ENCODE data around the gene NUDT8. TPM values are rescaled to one million over a fixed set of nuclear protein-coding genes. Genes with fewer than 3 reads are reported as not detected.

Gene NUDT8
- total and polyA plus RNA-seq, 7 donors, result 3.6 to 63.1 (median 10.9) TPM

DNA sequence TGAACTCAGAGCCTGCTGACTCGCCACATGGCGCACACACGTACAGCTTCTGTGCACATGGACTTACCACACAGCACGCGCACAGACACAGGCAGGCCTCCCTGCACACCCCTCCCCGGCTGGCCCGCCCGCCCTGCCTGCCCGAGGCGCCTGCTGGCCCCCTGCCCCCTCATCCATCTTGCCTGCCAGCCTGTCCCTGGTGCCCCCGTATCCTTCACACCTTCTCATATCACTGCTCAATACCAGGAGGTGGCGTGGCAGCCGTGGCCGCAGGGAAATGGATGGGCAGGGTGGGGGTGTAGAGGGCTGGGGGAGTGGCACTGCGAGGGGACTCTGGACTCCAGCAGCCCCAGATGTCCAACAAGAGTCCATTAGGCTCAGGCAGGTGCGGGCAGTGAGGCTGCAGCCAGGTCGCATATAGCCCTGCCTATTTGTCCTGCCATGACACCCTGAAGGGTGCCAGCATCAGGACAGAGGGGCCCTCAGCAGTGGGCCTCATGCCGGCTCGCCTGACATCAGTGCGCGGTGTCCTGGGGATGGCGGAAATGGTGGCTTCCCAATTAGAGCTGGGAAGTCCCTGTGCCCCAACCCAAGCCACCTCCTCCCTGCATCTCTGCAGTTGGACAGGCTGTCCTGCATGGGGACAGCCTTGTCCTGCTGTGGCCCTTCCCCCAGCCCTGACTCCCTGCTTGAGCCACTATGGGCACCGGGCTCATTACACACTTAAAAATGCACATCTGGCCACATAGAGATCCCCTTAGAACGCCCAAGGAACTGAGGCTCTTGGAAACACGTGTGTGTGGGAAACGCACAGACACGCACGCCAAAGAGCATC lies 11.8 kb upstream of the NUDT8 start:
- Histone ChIP-seq H3K36me3 (no peaks in the 10 kb centered on the region), H3K27me3 (peaks cover 0 to 4% (median 0%) of the 10 kb centered on the region in 3 donors), H3K27ac (no peak overlapping the region), H3K4me1 (no peaks in the 10 kb centered on the region), H3K4me3 (no peak overlapping the region), H3K9me3 (no peaks in the 10 kb centered on the region)
- WGBS, 2 donors, result 87 to 90% methylated on average over 28 of the region's 28 CpGs
- DNase-seq, result peak; percentile 44
- intact Hi-C loops (cut with DNase I), result no loop called here
- TF ChIP-seq EP300 (IDR thresholded peaks at IDR 0.05), result no peak
- TF ChIP-seq, protein P1, sequence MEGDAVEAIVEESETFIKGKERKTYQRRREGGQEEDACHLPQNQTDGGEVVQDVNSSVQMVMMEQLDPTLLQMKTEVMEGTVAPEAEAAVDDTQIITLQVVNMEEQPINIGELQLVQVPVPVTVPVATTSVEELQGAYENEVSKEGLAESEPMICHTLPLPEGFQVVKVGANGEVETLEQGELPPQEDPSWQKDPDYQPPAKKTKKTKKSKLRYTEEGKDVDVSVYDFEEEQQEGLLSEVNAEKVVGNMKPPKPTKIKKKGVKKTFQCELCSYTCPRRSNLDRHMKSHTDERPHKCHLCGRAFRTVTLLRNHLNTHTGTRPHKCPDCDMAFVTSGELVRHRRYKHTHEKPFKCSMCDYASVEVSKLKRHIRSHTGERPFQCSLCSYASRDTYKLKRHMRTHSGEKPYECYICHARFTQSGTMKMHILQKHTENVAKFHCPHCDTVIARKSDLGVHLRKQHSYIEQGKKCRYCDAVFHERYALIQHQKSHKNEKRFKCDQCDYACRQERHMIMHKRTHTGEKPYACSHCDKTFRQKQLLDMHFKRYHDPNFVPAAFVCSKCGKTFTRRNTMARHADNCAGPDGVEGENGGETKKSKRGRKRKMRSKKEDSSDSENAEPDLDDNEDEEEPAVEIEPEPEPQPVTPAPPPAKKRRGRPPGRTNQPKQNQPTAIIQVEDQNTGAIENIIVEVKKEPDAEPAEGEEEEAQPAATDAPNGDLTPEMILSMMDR (IDR thresholded peaks at IDR 0.05), result no peak
- no peak for TF ChIP-seq POLR2AphosphoS5 (IDR thresholded peaks at IDR 0.05)
- no peak for TF ChIP-seq POLR2A (IDR thresholded peaks at IDR 0.05)

DNA sequence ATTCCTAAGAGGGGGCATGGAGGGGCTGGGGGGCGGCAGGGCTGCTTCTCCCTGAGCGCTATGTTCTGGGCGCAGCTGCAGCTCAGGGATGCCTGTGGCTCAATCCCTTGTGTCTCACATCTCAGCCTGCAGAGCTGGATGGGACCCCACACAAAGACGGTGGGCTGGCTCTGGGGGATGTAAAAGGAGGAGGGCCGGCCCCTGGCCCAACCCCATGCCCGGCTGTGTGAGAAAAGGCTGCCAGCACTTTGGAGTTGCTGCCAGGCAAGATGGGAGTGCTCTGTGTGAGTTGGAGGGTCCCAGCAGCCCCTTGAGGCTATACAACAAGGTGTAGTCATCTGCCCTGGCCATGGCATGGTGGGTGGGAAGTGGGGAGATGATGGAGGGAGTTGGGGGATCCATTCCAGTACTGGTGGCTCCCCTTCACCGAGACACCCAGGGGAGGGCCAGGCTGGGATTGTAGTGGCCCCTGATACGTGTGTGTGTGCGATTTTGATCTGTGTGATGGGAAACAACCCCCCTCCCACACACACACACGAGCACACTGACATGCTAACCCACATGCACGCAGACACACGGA lies 11.1 kb upstream of the NUDT8 start:
- H3K4me3 ChIP-seq, result no peak overlapping the region
- no peak for TF ChIP-seq POLR2A (IDR thresholded peaks at IDR 0.05)
- TF ChIP-seq, protein P1 (IDR thresholded peaks at IDR 0.05), result no peak
- TF ChIP-seq EP300 (IDR thresholded peaks at IDR 0.05), result no peak
- no peak for TF ChIP-seq POLR2AphosphoS5 (IDR thresholded peaks at IDR 0.05)
- 79 to 85% methylated on average over 12 of the region's 12 CpGs for WGBS, 2 donors
- H3K4me1 ChIP-seq, result no peaks in the 10 kb centered on the region
- H3K27me3 ChIP-seq, result peaks cover 0 to 4% (median 0%) of the 10 kb centered on the region in 3 donors
- no peaks in the 10 kb centered on the region for H3K36me3 ChIP-seq
- intact Hi-C loops (cut with DNase I), result no loop called here
- DNase-seq, result peak; percentile 3
- H3K27ac ChIP-seq, result no peak overlapping the region
- no peaks in the 10 kb centered on the region for H3K9me3 ChIP-seq

DNA sequence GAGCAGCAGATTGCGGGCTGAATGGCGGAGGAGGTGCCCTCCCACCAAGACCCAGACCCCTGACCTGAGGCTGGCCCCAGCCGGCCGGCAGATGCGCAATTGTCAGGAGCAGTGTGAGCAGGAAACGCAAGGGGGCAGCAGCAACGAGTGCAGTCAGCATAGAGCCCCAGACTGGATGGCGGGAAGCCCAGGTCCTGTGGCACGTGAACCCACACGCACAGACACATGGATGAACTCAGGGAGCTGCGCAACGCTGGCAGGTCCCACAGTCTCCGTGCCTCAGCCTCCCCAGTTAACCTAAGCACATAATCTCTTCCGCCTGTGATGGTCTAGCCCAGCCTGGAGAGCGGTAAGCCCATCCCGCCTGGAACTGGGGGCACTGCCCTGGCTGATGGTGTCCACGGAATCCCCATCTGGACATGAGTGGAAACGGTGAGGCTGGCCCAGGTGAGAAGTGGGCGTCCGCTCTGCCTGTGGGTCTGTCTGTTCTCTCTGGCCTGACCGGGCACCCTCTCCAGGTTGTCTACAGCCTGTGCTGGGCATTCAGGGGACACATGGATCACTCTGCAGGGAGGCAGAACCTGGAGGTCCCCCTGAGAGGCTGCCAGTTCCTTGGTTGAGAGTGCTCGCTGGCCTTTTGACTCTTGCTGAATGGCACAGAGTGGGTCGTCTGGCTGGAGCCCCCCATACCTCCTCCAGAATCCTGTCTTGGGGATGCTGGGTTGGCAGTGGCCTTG lies 10.5 kb upstream of the NUDT8 start:
- TF ChIP-seq POLR2AphosphoS5 (IDR thresholded peaks at IDR 0.05) (no peak), EP300 (IDR thresholded peaks at IDR 0.05) (no peak), POLR2A (IDR thresholded peaks at IDR 0.05) (no peak)
- TF ChIP-seq, protein P1 (IDR thresholded peaks at IDR 0.05), result peak; percentile 26 to 62 (median 46)
- no peak overlapping the region for H3K4me3 ChIP-seq
- H3K27ac ChIP-seq, result no peak overlapping the region
- no peaks in the 10 kb centered on the region for H3K36me3 ChIP-seq
- no peaks in the 10 kb centered on the region for H3K4me1 ChIP-seq
- intact Hi-C loops (cut with DNase I), result no loop called here
- DNase-seq, result peak; percentile 83
- WGBS, 2 donors, result 48 to 62% methylated on average over 23 of the region's 23 CpGs
- H3K27me3 ChIP-seq, result peaks cover 0 to 4% (median 0%) of the 10 kb centered on the region in 3 donors
- H3K9me3 ChIP-seq, result no peaks in the 10 kb centered on the region

DNA sequence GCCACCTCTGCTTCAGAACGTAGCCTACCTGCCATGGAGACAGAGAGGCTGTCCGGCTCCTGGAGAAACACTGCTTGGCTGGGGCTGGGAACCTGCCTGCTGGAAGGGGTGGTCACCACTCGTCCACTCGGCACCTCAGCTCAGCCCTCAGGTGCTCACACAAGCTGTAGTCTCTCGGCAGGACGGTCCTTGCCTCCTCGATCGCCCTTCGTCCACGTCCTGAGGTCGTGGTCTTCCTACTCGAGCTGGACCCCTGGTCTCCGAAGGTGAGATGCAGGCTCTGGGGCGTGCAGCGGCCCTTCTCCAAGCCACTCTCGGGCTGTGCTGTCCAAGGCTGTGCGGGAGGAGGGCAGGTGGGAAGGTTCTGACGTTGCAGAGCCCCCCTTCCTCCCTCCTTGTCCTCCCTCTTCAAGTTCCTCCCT lies 9.7 kb upstream of the NUDT8 start, which contains the start of gene TBX10:
Gene TBX10, minus strand, starts transcription at position 326 of the 422 bp plus-strand sequence. Its CDS starts 291 bp downstream, at position 35.
- H3K4me1 ChIP-seq, result no peaks in the 10 kb centered on the region
- 85 to 90% methylated on average over 18 of the region's 18 CpGs for WGBS, 2 donors
- DNase-seq, result peak; percentile 43
- no peak within 1 kb of the TSS for H3K27ac ChIP-seq
- intact Hi-C loops (cut with DNase I), result no loop called here
- TF ChIP-seq EP300 (IDR thresholded peaks at IDR 0.05) (no peak), POLR2AphosphoS5 (IDR thresholded peaks at IDR 0.05) (no peak), POLR2A (IDR thresholded peaks at IDR 0.05) (no peak)
- TF ChIP-seq, protein P1 (IDR thresholded peaks at IDR 0.05), result no peak
- H3K36me3 ChIP-seq, result no peaks in the 10 kb centered on the region
- H3K9me3 ChIP-seq, result no peaks in the 10 kb centered on the region
- peaks cover 0 to 9% (median 0%) of the 10 kb centered on the region in 3 donors for H3K27me3 ChIP-seq
- H3K4me3 ChIP-seq, result no peak within 1 kb of the TSS
